Suppressor macrophage (primary cell): Measurements from ENCODE around the gene TWSG1.

Source experiments
- DNase-seq, 4 experiments: peaks; one replicate each; pipeline ENCODE4 v3.0.0-alpha.2; 2020 to 2022
- total RNA-seq, 17 experiments: gene quantifications; one replicate each; lab custom pipeline; 2026; ENCODE audit warnings: mixed read lengths in 6 of 17, inconsistent platforms in 3 of 17; lab: John Stamatoyannopoulos, UW

Gene TWSG1
- 16.8 to 77.6 (median 45.9) reads per million in 17 experiments for total RNA-seq

DNA sequence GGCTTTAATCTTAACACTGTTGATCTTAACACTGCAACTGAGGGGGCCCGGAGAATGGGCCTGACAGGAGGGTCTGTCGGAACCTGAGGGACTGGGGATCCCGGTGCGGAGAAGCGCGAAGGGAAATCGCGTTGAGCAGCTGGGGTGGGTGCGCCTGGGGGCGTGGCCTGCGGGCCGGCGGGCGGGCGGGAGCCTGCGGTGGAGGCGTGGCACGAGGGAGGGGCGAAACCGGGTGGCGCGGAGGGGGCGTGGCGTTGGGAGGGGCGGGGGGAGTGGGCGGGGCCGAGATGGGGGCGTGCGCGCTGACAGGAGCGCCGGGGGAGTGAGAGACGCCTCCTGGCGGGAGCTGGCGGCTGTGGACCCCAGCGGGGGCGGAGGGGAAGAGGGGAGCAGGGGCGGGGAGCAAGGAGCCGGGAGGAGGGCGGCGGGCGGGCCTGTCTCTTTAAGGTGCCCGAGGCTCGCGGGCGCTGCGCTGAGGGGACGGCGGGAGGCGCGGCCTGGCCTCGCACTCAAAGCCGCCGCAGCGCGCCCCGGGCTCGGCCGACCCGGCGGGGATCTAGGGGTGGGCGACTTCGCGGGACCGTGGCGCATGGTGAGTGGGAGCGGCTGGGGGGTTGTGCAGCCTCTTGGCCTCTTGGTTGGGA, at the start of gene TWSG1:
TWSG1 (plus strand) TSS at position 445 of the 644 bp plus-strand sequence. CDS start 2,457 bp downstream, outside the sequence.
- peak; percentile 91 to 97 (median 94) for DNase-seq

DNA sequence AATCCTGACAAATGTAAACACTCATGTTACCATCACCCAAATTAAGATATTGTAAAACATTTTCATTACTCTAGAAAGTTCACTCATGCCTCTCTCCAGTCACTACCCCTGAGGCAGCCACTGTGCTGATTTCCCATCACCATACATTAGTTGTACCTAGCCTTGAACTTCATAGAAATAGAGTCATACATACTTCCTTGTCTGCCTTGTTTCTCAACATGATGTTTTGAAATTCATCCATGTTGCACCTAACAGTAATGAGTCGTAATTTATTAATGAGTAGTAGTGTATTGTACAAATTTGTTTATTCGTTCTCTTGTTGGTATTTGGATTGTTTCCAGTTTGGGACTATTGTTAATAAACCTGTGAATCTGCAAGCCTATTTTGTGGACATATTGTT, 49.0 kb upstream of the TWSG1 start:
- no peak for DNase-seq

GRCh38 chr18:9287036-9287435, 47.5 kb upstream of the TWSG1 start:
- no peak for DNase-seq

GRCh38 chr18:9289698-9290097, 44.9 kb upstream of the TWSG1 start:
- no peak for DNase-seq

- DNase-seq, result no peak
These were observed 44.4 kb upstream of the TWSG1 start for GRCh38 chr18:9290156-9290555.

DNA sequence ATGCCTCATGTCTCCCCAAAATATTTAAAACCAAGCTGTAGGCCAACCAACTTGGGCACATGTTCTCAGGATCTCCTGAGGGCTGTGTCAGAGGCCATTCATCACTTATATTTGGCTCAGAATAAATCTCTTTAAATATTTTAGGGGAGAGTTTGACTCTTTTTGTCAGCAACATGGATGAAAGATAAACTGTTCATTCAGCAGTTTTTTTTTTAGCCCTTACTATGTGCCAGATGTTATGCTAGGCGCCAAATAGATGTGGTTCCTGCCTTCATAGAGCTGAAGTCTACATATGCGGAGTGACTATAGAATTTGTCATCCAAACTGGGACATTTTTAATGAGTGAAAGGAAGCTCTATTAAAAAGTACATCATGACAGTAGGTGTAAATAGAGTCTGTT, 42.5 kb upstream of the TWSG1 start:
- no peak for DNase-seq

- DNase-seq, result no peak
These were observed 40.6 kb upstream of the TWSG1 start for GRCh38 chr18:9293948-9294347.

DNA sequence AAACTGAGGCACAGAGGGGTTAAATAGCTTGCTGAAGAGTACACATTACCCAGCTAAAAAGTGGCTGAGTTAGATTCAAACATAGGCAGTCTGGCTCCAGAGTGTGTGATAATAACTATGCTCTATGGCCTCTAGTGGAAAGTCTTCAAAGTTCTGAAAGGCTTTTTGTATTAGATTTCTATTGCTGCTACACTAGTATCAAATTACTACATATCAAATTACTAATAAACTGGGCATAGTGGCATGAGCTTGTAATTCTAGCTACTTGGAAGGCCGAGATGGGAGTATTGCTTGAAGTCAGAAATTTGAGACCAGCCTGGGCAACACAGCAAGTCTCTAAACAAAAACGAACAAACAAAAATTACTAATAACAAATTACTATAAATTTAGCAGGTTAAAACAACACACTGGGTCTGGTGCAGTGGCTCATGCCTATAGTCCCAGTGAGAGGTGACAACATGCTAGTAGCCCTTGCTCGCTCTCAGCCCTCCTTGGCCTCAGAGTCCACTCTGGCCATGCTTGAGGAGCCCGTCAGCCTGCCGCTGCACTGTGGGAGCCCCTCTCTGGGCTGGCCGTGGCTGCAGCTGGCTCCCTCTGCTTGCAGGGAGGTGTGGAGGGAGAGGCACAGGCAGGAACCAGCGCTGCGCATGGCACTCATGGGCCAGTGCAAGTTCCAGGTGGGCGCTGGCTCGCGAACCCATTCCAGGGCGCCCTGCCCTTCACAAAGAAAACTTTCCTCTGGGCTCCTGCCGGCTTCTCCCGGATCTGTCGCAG, 38.2 kb upstream of the TWSG1 start:
- no peak for DNase-seq

GRCh38 chr18:9297007-9297393, 37.6 kb upstream of the TWSG1 start:
- DNase-seq, result no peak

DNA sequence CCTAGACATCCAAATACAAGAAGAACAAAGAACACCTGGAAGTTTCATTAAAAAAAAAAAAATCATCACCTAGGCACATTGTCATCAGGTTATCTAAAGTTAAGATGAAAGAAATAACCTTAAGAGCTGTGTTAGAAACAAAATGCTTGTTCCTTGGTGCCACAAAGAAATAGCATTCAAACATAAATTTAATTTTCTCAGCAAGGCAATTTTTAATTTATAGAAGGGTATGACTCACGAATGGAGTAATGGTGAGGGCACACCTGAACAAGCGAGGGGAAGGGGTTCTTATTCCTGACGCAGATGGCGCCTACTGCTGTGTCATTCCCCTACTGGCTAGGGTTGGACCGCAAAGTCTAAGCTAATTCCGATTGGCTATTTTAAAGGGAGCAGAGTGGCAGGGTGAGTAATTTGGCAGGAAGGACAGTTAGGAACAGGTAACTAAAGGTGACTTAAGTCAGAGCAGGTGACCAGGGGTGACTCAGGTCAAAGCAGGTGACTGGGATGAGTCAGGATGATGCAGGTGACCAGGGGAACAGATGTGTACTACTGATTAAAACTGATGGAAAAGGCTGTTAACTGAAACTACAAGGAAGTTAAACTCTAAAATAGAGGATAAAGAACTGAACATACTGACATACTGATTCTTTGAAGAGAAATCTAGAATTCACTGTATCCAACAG, 30.0 kb upstream of the TWSG1 start:
- no peak for DNase-seq

- no peak for DNase-seq
These were observed 15.2 kb upstream of the TWSG1 start for GRCh38 chr18:9319333-9319732.

DNA sequence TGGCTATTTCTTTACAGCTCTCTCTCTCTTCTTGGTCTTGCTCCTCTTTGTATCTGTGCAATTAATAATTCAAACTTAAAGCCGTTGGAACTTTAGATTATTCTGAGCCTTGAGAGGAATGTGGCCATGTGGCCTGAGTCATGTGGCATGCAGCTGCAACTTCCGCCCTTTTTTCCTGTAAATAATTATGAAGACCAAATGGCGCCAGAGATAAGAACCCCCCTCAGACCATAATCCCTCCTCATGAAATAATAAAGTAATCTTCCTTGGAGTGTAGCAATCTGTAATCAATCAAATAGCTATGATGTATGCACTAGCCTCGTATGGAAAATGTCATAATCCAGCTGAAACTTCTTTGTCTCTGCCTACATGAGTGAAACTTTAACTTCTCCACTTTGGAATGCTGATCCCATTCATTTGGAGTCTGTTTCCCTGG, 13.5 kb upstream of the TWSG1 start:
- no peak for DNase-seq

- DNase-seq, result no peak
These were observed 12.8 kb upstream of the TWSG1 start for GRCh38 chr18:9321736-9322135.

GRCh38 chr18:9322744-9323143, 11.8 kb upstream of the TWSG1 start:
- DNase-seq, result no peak

GRCh38 chr18:9323750-9324445, 10.7 kb upstream of the TWSG1 start:
- no peak for DNase-seq

GRCh38 chr18:9325716-9326115, 8.9 kb upstream of the TWSG1 start:
- no peak for DNase-seq

GRCh38 chr18:9328776-9329175, 5.8 kb upstream of the TWSG1 start:
- no peak for DNase-seq

DNA sequence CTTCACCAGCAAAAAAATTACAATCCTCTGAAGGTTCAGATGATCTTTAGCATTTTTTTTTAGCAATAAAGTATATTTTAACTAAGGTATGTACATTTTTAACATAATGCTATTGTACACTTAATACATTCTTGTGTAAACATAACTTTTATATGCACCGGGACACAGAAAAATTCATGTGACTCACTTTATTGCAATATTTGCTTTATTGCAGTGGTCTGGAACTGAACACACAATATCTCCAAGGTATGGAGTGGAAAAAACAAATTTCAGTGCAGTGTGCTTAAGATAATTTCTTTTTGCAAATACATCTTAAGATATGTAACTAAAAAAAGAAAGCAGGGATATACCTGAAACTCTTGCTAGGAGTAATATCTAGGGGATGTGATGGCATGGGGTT, 5.1 kb upstream of the TWSG1 start:
- DNase-seq, result no peak

- DNase-seq, result no peak
These were observed 4.2 kb upstream of the TWSG1 start for GRCh38 chr18:9330419-9330818.

DNA sequence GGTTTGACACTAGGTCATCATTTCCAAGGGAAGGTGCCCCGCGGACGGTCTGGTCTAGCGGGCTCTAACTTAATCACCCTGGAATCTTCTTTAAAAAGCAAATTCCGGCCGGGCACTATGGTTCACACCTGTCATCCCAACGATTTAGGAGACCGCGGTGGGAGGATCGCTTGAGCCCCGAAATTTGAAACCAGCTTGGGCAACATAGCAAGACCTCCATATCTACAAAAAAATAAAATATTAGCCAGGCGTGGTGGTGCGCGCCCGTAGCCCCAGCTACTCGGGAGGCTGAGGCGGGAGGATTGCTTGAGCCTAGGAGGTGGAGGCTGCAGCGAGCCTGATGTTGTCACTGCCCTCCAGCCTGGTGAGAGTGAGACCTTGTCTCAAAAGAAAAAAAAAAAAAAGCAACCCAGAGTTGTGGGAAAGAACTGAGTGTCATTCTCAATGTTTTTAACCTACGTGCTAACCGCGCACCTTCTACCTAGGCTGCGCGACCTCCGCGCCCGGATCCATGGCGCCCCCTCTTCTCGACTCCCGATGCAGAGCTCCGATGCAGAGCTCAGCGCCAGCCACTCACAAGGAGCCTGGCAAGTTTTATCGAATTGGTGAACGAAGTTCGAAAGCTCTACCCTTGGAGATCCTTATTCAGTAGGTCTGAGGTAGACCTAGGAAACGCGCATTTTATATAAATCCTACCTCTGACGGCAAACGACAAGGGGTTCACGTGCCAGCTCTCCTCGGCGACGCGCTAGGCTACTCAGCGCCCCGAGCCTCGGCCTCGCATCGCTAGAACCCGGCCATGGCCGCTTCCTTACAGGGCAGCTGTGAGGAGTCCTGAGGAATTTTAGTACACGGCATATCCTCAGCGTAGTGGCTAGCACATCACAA, 888 bp upstream of the TWSG1 start:
- peak in 1 of 4 experiments; percentile 8 for DNase-seq

- peak; percentile 37 to 77 (median 58) for DNase-seq
These were observed 562 bp downstream of the TWSG1 start for GRCh38 chr18:9334973-9335696.
